Spleen (tissue), 11 donors: Measurements from ENCODE around the gene DAPK2. TPM values are rescaled to one million over a fixed set of nuclear protein-coding genes. Genes with fewer than 3 reads are reported as not detected.

ENCODE experiments used
- DNase-seq: peaks from one replicate; pipeline ENCODE4 v3.0.0-alpha.2; 2020
- H3K27ac ChIP-seq, 8 donors: fragments of 200-600 bp; sonication (generic) in 7 of 8; 1 replicate in 4 of 8; 2 replicates in 4 of 8; pipeline versions ENCODE4 v1.5.0 to v1.8.0; 2016 to 2021; ENCODE audit warnings: inconsistent platforms in 4 of 8, mild to moderate bottlenecking in 4 of 8, moderate library complexity in 1 of 8
- H3K27me3 ChIP-seq, 7 donors: fragments of 200-600 bp; sonication (generic) in 6 of 7; replicated peaks in 1 of 7; 1 replicate in 4 of 7; 2 replicates in 3 of 7; pipeline versions ENCODE4 v1.5.0 to v1.8.0; 2016 to 2021; ENCODE audit warnings: inconsistent platforms in 3 of 7, mild to moderate bottlenecking in 1 of 7
- H3K36me3 ChIP-seq, 6 donors: fragments of 200-600 bp; sonication (generic) in 5 of 6; 1 replicate in 4 of 6; 2 replicates in 2 of 6; pipeline versions ENCODE4 v1.5.0 to v1.8.0; 2016 to 2021; ENCODE audit warnings: inconsistent platforms in 2 of 6
- H3K4me1 ChIP-seq, 6 donors: fragments of 200-600 bp; sonication (generic) in 5 of 6; 1 replicate in 3 of 6; 2 replicates in 3 of 6; pipeline versions ENCODE4 v1.5.0 to v1.8.0; 2016 to 2021; ENCODE audit warnings: inconsistent platforms in 3 of 6
- H3K4me3 ChIP-seq, 8 donors: fragments of 200-600 bp; sonication (generic) in 7 of 8; 1 replicate in 4 of 8; 2 replicates in 4 of 8; pipeline versions ENCODE4 v1.5.0 to v1.8.0; 2016 to 2021; ENCODE audit warnings: inconsistent platforms in 4 of 8, mild to moderate bottlenecking in 4 of 8, moderate library complexity in 2 of 8
- H3K9me3 ChIP-seq, 8 donors: fragments of 200-600 bp; sonication (generic) in 7 of 8; 1 replicate in 4 of 8; 2 replicates in 4 of 8; pipeline versions ENCODE4 v1.5.0 to v1.8.0; 2016 to 2021; ENCODE audit warnings: inconsistent platforms in 4 of 8
- POLR2A ChIP-seq, 3 donors: fragments of 450-650 bp; IDR thresholded peaks; one replicate each; pipeline ENCODE4 v1.5.1; 2017; ENCODE audit warnings: antibody characterized with exemption in 3 of 3, mild to moderate bottlenecking in 1 of 3
- POLR2AphosphoS5 ChIP-seq, 3 donors: sonication (generic); formaldehyde crosslinking; IDR thresholded peaks; one replicate each; pipeline ENCODE4 v1.5.1; 2017; ENCODE audit warnings: antibody characterized with exemption in 3 of 3
- WGBS, 5 donors: extraction: QIAGEN DNeasy Blood & Tissue Kit in 3 of 5; methylation state at CpG; one replicate each; pipeline versions ENCODE4 v1.1.5 to v1.1.7; 2013 to 2018; 5-methylcytosine and 5-hydroxymethylcytosine counted together
- intact Hi-C: fragments of 100-400 bp; cut with DNase I; formaldehyde crosslinking; loops from one replicate; pipeline ENCODE4 v1.15.0; 2023; ENCODE audit warnings: low total_unique reads
- polyA plus RNA-seq, 3 donors: library from polyadenylated mRNA; stranded (reverse); fragments of 200-250 nt; gene quantifications; one replicate each; pipeline ENCODE4 v1.2.1, GENCODE V29; 2013
- total RNA-seq, 7 donors: library from RNA; depleted of rRNA in 3 of 7; stranded (reverse); fragments of >200 nt in 3 of 7; fragmentation: NEBNext Ultra II Directional in 4 of 7; extraction: Animal tissue kit (Norgen Biotek cat#: 25700) in 4 of 7; gene quantifications; one replicate each; pipeline versions ENCODE4 v1.1.0 to v1.2.1, GENCODE V29; 2016 to 2021
- TF ChIP-seq, protein P1 (sequence below), 11 experiments: fragments of 200-600 bp in 7 of 11; fragments of 450-650 bp in 4 of 11; sonication (generic) in 4 of 11; IDR thresholded peaks in 8 of 11; conservative IDR thresholded peaks in 3 of 11; 1 replicate in 7 of 11; 2 replicates in 4 of 11; pipeline versions ENCODE4 v1.4.0 to v1.8.0; 2016 to 2021; ENCODE audit warnings: antibody characterized with exemption in 11 of 11, inconsistent platforms in 4 of 11, mild to moderate bottlenecking in 1 of 11
- donor health status: healthy with polysubstance abuse.
- donor health status: DM: no; HTN: no; CAD: no; lungs with moderate emphysema.
- donor health status: DM: no; HTN: no; CAD: no.
- donor health status: Bipolar disorder and iron deficiency.
- donor health status: healthy.
- donor health status: DM: no; HTN: no; CAD: no.
- donor health status: DM: yes; HTN: yes; CAD: no.

Gene DAPK2
- total and polyA plus RNA-seq, 10 donors: 4.9 to 38.3 (median 15.5) TPM

DNA sequence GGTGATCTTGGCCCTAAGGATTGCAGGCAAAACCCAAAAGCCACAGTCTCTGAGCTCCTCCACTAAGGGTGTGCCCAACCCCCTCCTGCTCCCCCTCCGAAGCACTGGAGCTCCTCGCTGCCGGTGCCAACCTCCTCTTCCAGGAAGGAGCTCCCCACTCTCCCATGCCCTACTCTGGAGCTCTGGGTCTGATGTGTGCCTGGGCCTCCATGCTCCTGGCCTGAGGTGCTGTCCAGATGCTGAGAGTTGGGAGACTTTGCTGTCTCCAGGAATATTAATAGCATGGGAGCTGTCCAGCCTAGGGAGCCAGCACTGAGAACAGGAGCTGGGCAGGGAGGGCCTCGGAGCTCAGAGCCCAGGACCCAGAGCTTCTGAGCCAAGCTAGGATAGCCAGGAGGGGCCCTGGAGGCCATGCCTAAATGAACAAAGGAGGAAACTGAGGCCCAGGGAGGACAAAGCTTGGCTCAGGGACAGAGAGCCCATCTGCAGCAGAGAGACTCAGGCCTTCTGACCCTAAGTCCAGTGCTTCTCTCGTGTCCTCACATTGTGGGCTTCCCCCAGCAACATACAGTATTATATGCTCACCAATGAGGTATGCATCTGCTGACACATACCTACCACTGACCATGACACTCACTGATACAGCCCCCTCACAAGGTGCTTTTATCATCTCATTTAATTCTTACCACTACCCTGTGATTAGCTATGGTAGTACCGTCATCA is 175.6 kb downstream of the DAPK2 start:
- H3K9me3 ChIP-seq: peaks cover 0 to 4% (median 0%) of the 10 kb centered on the region in 8 donors
- WGBS, 5 donors: 76 to 88% (median 81%) methylated on average over 6 of the region's 6 CpGs
- H3K36me3 ChIP-seq: no peaks in the 10 kb centered on the region
- no peak overlapping the region for H3K27ac ChIP-seq
- intact Hi-C loops: no loop called here
- H3K4me3 ChIP-seq: no peak overlapping the region
- TF ChIP-seq POLR2AphosphoS5 (IDR thresholded peaks at IDR 0.05): no peak
- TF ChIP-seq, protein P1, sequence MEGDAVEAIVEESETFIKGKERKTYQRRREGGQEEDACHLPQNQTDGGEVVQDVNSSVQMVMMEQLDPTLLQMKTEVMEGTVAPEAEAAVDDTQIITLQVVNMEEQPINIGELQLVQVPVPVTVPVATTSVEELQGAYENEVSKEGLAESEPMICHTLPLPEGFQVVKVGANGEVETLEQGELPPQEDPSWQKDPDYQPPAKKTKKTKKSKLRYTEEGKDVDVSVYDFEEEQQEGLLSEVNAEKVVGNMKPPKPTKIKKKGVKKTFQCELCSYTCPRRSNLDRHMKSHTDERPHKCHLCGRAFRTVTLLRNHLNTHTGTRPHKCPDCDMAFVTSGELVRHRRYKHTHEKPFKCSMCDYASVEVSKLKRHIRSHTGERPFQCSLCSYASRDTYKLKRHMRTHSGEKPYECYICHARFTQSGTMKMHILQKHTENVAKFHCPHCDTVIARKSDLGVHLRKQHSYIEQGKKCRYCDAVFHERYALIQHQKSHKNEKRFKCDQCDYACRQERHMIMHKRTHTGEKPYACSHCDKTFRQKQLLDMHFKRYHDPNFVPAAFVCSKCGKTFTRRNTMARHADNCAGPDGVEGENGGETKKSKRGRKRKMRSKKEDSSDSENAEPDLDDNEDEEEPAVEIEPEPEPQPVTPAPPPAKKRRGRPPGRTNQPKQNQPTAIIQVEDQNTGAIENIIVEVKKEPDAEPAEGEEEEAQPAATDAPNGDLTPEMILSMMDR (IDR thresholded peaks at IDR 0.05 in 8 of 11, conservative IDR thresholded peaks at IDR 0.05 in 3 of 11): no peak
- no peak for TF ChIP-seq POLR2A (IDR thresholded peaks at IDR 0.05)
- peaks cover 0 to 11% (median 0%) of the 10 kb centered on the region in 6 donors for H3K4me1 ChIP-seq
- DNase-seq: no peak
- no peaks in the 10 kb centered on the region for H3K27me3 ChIP-seq

DNA sequence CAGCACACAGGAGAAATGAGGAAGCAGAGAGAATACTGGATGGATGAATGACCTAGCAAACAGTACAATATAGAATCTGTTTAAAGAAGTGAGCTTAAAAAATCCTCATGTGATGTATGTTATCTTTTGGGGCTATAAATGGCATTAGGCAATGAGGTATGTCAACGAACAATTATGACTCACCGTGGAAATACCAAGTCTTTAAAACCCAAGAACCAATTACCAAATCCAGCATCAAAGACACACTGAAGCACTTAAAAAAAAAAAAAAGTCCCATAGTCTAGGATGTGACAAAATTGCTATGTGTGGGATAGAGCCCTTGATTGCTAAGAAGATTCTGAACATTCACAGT is 176.3 kb downstream of the DAPK2 start:
- TF ChIP-seq POLR2A (IDR thresholded peaks at IDR 0.05) (no peak), POLR2AphosphoS5 (IDR thresholded peaks at IDR 0.05) (no peak)
- TF ChIP-seq, protein P1 (IDR thresholded peaks at IDR 0.05 in 8 of 11, conservative IDR thresholded peaks at IDR 0.05 in 3 of 11): no peak
- Histone ChIP-seq H3K4me1 (peaks cover 0 to 11% (median 0%) of the 10 kb centered on the region in 6 donors), H3K27me3 (no peaks in the 10 kb centered on the region), H3K4me3 (no peak overlapping the region), H3K27ac (no peak overlapping the region), H3K9me3 (peaks cover 0 to 4% (median 0%) of the 10 kb centered on the region in 8 donors), H3K36me3 (no peaks in the 10 kb centered on the region)
- no peak for DNase-seq
- WGBS, 5 donors: 19 to 56% (median 31%) methylated on average over 2 of the region's 2 CpGs
- intact Hi-C loops: no loop called here

DNA sequence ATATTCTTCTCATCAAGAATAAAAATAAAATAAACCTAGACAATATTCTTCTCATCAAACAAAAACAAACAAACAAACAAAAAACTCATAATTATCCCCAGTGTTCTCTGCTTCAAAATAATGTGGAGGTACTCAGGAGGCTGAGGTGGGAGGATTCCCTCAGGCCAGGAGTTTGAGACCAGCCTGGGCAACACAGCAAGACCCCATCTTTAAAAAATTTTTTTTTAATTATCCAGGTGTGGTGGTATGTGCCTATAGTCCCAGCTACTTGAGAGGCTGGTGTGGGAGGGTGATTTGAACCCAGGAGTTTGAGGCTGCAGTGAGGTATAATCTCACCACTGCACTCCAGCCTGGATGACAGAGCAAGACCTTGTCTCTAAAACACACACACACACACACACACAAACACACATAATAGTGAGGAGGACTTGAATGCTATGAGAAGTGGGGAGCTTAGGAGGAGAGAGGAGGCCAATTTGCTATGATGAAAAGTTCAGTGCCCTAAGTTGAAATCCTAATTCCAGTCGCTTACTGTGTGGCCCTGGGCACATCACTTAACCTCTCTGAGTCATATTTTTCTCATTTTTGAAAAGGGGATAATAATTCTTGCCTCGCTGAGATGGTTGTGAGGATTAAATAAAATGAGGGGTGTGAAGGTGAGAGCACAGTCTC is 176.8 kb downstream of the DAPK2 start:
- Histone ChIP-seq H3K27ac (no peak overlapping the region), H3K9me3 (peaks cover 0 to 4% (median 0%) of the 10 kb centered on the region in 8 donors), H3K4me1 (peaks cover 0 to 11% (median 0%) of the 10 kb centered on the region in 6 donors), H3K36me3 (no peaks in the 10 kb centered on the region), H3K27me3 (no peaks in the 10 kb centered on the region), H3K4me3 (no peak overlapping the region)
- TF ChIP-seq, protein P1 (IDR thresholded peaks at IDR 0.05 in 8 of 11, conservative IDR thresholded peaks at IDR 0.05 in 3 of 11): no peak
- no peak for TF ChIP-seq POLR2AphosphoS5 (IDR thresholded peaks at IDR 0.05)
- TF ChIP-seq POLR2A (IDR thresholded peaks at IDR 0.05): no peak
- WGBS, 5 donors: 71 to 91% (median 80%) methylated on average over 2 of the region's 2 CpGs
- no peak for DNase-seq
- intact Hi-C loops: no loop called here

DNA sequence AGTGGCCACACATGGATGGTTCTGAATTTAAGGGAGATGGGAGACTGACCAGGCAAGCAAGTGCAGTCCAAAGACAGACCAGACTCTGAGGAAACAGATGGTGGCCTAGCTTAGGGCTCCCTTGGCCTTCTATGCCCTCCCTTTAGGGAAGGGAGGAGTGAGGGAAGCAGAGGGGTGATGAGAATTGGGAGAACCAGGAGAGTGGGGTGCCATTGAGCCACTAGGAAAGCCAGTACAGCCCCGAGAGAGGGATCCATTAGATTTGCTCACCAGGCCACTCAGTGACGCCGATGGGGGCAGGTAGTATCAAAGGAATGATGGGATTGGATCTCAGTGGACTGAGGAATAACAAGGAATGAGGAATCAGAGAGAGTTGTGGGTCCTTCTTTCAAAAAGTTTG is 182.1 kb downstream of the DAPK2 start:
- peaks cover 0 to 21% (median 16%) of the 10 kb centered on the region in 6 donors for H3K4me1 ChIP-seq
- TF ChIP-seq, protein P1 (IDR thresholded peaks at IDR 0.05 in 8 of 11, conservative IDR thresholded peaks at IDR 0.05 in 3 of 11): no peak
- TF ChIP-seq POLR2AphosphoS5 (IDR thresholded peaks at IDR 0.05) (no peak), POLR2A (IDR thresholded peaks at IDR 0.05) (no peak)
- H3K9me3 ChIP-seq: no peaks in the 10 kb centered on the region
- WGBS, 5 donors: 35 to 98% (median 79%) methylated on average over 3 of the region's 3 CpGs
- H3K27ac ChIP-seq: no peak overlapping the region
- no peaks in the 10 kb centered on the region for H3K36me3 ChIP-seq
- no peak for DNase-seq
- H3K27me3 ChIP-seq: no peaks in the 10 kb centered on the region
- intact Hi-C loops: no loop called here
- no peak overlapping the region for H3K4me3 ChIP-seq
